T-helper 2 cell treated with Interferon-gamma antibody and Interleukin-4, amounts not matched to agents 5 μg/mL and 100 μg/mL, for 36 hours (primary cell): ENCODE data around the gene SSTR3.

Source experiments
- DNase-seq: peaks from one replicate; pipeline ENCODE4 v3.0.0; 2021; ENCODE audit warnings: low spot score
- H3K27ac Mint-ChIP-seq: one replicate; pipeline ENCODE4 v1.8.0; 2021; ENCODE audit warnings: mild to moderate bottlenecking, mixed read lengths
- H3K27me3 Mint-ChIP-seq: one replicate; pipeline ENCODE4 v1.8.0; 2021; ENCODE audit warnings: low read depth, mixed read lengths
- H3K36me3 Mint-ChIP-seq: one replicate; pipeline ENCODE4 v1.8.0; 2021; ENCODE audit warnings: low read depth, mixed read lengths
- H3K4me1 Mint-ChIP-seq: one replicate; pipeline ENCODE4 v1.8.0; 2021; ENCODE audit warnings: low read depth, mixed read lengths
- H3K4me3 Mint-ChIP-seq: one replicate; pipeline ENCODE4 v1.8.0; 2022; ENCODE audit warnings: mild to moderate bottlenecking, moderate library complexity, mixed read lengths
- H3K9me3 Mint-ChIP-seq: one replicate; pipeline ENCODE4 v1.8.0; 2021; ENCODE audit warnings: mixed read lengths

Gene SSTR3

DNA sequence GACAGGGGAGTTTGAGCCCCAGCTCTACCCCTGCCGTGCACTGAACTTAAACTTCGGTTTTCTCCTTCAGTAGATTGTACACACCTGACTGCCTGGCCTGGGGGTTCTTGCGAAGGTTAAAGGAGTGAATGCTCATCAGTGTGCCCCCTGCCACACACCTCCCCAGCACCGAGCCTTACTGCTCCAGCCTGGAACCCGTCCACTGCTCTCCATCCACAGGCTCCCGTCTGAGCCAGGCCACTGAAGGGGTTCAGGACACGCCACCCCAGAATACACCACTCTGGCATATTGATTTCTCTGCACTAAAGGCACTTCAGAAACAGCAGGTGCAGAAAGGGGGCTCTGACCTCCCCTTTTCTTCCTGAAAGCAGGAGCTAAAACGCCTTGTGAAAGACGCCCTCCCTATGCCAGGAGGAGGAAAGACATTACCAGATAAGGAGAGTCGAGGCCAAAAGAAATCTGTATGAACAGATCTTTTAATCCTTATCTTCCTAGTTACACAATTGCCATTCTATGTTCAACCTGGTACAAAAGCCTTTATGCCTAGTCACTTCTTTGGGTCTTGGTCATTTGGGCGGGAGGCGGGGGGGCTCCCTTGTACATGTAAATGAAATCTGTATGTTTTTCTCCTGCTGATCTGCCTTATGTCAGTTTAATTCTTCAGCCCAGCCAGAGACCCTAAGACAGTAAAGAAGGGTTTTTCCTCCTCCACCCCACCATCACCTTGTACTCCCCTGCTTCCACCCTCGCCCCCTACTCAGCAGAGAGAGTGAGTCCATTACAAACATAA lies 1.9 kb upstream of the SSTR3 start:
- Mint-ChIP-seq H3K9me3 (no peaks in the 10 kb centered on the region), H3K27ac (no peak overlapping the region), H3K4me3 (no peak overlapping the region), H3K27me3 (no peaks in the 10 kb centered on the region), H3K4me1 (peaks cover 19% of the 10 kb centered on the region), H3K36me3 (no peaks in the 10 kb centered on the region)
- DNase-seq: no peak

DNA sequence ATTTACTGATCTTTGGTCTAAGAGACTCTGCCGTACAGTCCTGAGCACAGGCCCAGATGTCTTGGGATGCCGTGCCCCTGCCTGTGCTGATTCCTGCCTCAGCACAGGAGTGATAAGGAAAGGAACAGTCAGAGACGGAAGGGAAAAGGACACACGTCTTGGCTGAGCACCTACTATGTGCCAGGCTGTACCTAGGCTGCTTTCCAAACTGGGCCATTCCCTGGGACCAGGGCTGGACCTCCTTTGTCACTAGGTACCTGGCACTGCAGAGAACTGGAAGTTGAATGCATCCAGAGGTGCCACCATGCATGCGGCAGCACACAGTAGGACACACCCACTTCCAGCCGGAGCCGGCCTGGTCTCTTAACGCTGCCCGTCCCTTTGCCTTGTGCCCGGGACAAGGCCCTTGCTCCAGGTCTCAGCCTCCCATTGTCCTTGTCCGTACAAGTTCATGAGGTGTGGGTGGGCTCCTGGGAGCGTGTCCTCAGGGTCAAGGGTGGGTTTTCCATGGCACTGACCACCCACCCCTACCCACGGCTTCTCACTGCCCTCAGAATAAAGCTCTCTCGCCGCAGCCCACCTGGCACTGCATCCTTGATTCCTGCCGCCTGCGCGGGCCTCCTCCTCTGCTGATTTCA lies 1.1 kb upstream of the SSTR3 start:
- Mint-ChIP-seq H3K4me3 (no peak overlapping the region), H3K36me3 (no peaks in the 10 kb centered on the region), H3K9me3 (no peaks in the 10 kb centered on the region), H3K27ac (no peak overlapping the region), H3K4me1 (peaks cover 11% of the 10 kb centered on the region), H3K27me3 (no peaks in the 10 kb centered on the region)
- DNase-seq: no peak

GRCh38 chr22:37211866-37212173 lies 457 bp downstream of the SSTR3 start:
- no peak for DNase-seq

DNA sequence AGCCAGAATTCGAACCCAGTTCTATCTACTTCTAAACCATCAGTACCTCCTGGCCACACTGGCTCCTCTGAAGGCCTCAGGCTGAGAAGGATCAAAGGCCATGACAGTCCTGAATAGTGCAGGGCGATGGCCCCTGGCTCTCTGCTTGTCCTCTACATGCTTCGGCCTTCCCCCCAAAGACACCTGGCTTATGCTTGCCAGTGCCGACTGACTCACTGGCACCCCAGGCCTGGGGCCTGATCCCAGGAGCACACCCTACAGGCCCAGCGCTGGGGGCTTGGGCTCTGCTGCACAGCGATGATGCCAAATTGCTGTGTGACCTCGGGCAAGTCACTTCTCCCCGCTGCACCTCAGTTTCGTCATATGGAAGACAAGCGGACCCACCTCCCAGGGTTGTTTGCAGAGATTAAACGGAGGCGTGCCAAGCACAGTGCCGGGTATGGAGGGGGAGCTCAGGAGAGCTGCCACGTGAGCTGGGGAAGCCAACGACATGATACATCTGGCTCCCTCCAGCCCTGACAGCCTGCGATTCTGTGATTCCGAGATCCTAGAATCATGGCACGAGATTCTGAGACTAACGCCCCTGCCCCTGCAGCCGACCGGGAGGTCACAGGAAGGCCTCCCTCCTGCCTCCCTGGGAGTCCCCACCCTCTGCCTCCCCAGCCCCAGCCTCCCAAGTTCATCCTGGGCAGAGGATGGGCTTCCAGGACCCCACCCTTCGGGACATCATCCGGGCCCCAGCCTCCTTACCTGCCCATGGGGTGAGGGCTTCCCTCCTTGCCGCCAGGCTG lies 1.0 kb downstream of the SSTR3 start:
- peaks cover 13% of the 10 kb centered on the region for H3K4me1 Mint-ChIP-seq
- H3K9me3 Mint-ChIP-seq: no peaks in the 10 kb centered on the region
- H3K36me3 Mint-ChIP-seq: no peaks in the 10 kb centered on the region
- H3K27me3 Mint-ChIP-seq: no peaks in the 10 kb centered on the region
- no peak overlapping the region for H3K27ac Mint-ChIP-seq
- no peak for DNase-seq
- no peak overlapping the region for H3K4me3 Mint-ChIP-seq

More at GRCh38 chr22:37211866-37212173, 457 bp downstream of the SSTR3 start:
- Mint-ChIP-seq H3K4me3 (no peak overlapping the region), H3K36me3 (no peaks in the 10 kb centered on the region), H3K9me3 (no peaks in the 10 kb centered on the region), H3K4me1 (peaks cover 14% of the 10 kb centered on the region), H3K27ac (no peak overlapping the region), H3K27me3 (no peaks in the 10 kb centered on the region)

- Mint-ChIP-seq H3K36me3 (no peaks in the 10 kb centered on the region), H3K27ac (no peak overlapping the region), H3K4me1 (peaks cover 9% of the 10 kb centered on the region), H3K4me3 (no peak overlapping the region), H3K9me3 (no peaks in the 10 kb centered on the region), H3K27me3 (no peaks in the 10 kb centered on the region)
- DNase-seq: no peak
These were observed 2.1 kb downstream of the SSTR3 start for GRCh38 chr22:37210041-37210803.

- peaks cover 9% of the 10 kb centered on the region for H3K4me1 Mint-ChIP-seq
- no peaks in the 10 kb centered on the region for H3K9me3 Mint-ChIP-seq
- no peaks in the 10 kb centered on the region for H3K36me3 Mint-ChIP-seq
- H3K4me3 Mint-ChIP-seq: no peak overlapping the region
- H3K27ac Mint-ChIP-seq: no peak overlapping the region
- no peak for DNase-seq
- H3K27me3 Mint-ChIP-seq: no peaks in the 10 kb centered on the region
These were observed 3.0 kb downstream of the SSTR3 start for GRCh38 chr22:37209140-37209845.

- Mint-ChIP-seq H3K36me3 (no peaks in the 10 kb centered on the region), H3K4me1 (peaks cover 9% of the 10 kb centered on the region), H3K27ac (no peak overlapping the region), H3K4me3 (no peak overlapping the region), H3K27me3 (no peaks in the 10 kb centered on the region), H3K9me3 (no peaks in the 10 kb centered on the region)
- no peak for DNase-seq
These were observed 3.7 kb downstream of the SSTR3 start for GRCh38 chr22:37208401-37209139.

DNA sequence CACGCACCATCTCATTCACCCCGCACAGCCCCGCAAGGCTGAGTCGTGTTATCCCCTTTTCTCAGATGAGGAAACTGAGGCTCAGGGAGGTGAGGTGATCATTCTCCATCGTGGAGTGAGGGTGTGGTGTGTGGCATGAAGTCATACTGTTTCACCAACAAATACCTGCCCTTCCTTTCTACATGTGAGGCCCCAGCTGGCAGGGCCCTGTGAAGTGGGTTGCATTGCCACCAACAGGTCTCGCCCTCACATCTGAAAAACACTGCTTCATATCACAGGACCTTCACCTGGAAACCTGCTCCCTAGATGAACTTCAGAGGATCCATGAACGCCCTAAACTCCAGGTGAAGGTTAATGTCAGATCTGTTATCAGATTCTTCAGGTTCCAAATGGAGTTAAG lies 4.3 kb downstream of the SSTR3 start:
- H3K27me3 Mint-ChIP-seq: no peaks in the 10 kb centered on the region
- DNase-seq: no peak
- no peaks in the 10 kb centered on the region for H3K9me3 Mint-ChIP-seq
- peaks cover 11% of the 10 kb centered on the region for H3K4me1 Mint-ChIP-seq
- H3K27ac Mint-ChIP-seq: no peak overlapping the region
- H3K36me3 Mint-ChIP-seq: no peaks in the 10 kb centered on the region
- H3K4me3 Mint-ChIP-seq: no peak overlapping the region

- Mint-ChIP-seq H3K9me3 (no peaks in the 10 kb centered on the region), H3K4me1 (peaks cover 10% of the 10 kb centered on the region), H3K27me3 (no peaks in the 10 kb centered on the region), H3K36me3 (no peaks in the 10 kb centered on the region), H3K4me3 (no peak overlapping the region), H3K27ac (no peak overlapping the region)
- DNase-seq: no peak
These were observed 5.1 kb downstream of the SSTR3 start for GRCh38 chr22:37206841-37207821.

DNA sequence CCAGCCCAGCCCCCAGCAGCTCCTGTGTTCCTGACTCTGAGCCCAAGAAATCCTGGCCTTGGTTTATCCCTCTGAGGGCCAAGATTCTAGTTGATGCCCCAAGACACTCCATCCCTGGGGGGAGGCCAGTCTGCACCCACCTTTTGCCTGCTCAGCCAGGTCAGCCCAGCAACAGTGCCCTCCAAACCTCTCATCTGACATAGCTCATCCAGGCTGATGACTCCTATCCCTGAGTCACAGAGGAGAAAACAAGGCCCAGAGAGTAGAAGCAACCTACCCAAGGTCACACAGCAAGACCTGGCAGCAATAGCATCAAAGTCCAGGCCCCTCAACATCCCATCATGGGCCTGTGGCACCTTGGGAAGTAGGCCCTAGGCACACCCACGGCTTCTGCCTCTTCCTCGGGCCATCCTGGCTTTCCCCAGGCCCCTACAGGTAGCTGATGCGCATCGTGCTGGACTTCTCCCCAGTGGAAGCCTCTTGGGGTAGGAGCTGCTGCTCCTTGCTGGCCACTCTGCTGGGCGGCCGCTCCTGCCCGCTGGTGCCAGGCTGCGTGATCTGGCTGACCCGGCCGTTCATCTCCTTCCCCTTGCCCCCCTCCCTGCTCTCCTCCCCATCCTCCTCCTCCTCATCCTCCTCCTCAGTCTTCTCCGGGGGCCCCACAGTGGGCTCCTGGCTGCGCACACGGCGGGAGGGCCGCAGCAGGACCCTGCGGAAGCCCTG lies 6.0 kb downstream of the SSTR3 start:
- Mint-ChIP-seq H3K4me1 (peaks cover 9% of the 10 kb centered on the region), H3K9me3 (no peaks in the 10 kb centered on the region), H3K36me3 (no peaks in the 10 kb centered on the region), H3K27ac (no peak overlapping the region), H3K27me3 (no peaks in the 10 kb centered on the region), H3K4me3 (no peak overlapping the region)
- no peak for DNase-seq

DNA sequence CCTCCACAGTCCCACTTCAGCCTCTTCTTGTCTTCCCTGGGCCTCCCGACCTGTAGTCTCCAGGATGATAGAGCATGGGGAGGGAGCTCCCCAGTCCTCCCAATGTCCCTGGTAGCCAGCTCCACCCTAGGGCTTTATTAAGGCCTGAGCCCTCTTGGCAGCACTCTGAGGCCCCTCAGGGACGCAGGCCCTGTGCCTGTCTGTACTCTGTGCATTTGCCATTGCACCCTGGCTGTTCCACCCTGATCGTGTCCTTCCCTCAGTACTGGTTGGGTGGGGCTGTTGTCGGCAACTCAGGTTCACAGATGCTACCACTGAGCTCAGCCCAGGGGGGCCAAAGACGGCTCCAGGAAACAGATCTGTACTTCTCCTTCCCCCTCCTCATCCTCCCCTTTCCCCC lies 7.2 kb downstream of the SSTR3 start:
- no peak for DNase-seq
- Mint-ChIP-seq H3K4me3 (no peak overlapping the region), H3K4me1 (peaks cover 9% of the 10 kb centered on the region), H3K27ac (no peak overlapping the region), H3K36me3 (no peaks in the 10 kb centered on the region), H3K9me3 (no peaks in the 10 kb centered on the region), H3K27me3 (no peaks in the 10 kb centered on the region)
